Activated CD8-positive, alpha-beta memory T cell treated with anti-CD3 and anti-CD28 coated beads, Interleukin-2, amount 50 U/mL, for 24 hours (primary cell): ENCODE data around the gene RAB37.
A peak's percentile ranks its signal among the peaks of the same experiment; 100 is the strongest.

Source experiments
- DNase-seq: peaks from one replicate; pipeline ENCODE4 v3.0.0-alpha.2; 2020; ENCODE audit errors: extremely low read depth

The RAB37 gene

GRCh38 chr17:74744714-74745547, 7.9 kb downstream of the RAB37 start:
- peak; percentile 62 for DNase-seq

GRCh38 chr17:74745548-74746177, 8.6 kb downstream of the RAB37 start:
- no peak for DNase-seq

- DNase-seq, result no peak
These were observed 9.3 kb downstream of the RAB37 start for GRCh38 chr17:74746376-74746775.

- no peak for DNase-seq
These were observed 9.9 kb downstream of the RAB37 start for GRCh38 chr17:74746922-74747321.

GRCh38 chr17:74748279-74748528, 11.1 kb downstream of the RAB37 start:
- DNase-seq, result no peak

GRCh38 chr17:74748529-74749278, 11.6 kb downstream of the RAB37 start, which contains the start of gene NHERF1:
TSS of gene NHERF1 (plus strand) at chr17:74748628. CDS start at chr17:74748847, 219 bp downstream.
- peak; percentile 69 for DNase-seq

- no peak for DNase-seq
These were observed 12.4 kb downstream of the RAB37 start for GRCh38 chr17:74749279-74750038.

GRCh38 chr17:74750039-74750326, 12.9 kb downstream of the RAB37 start:
- no peak for DNase-seq

- DNase-seq, result no peak
These were observed 13.4 kb downstream of the RAB37 start for GRCh38 chr17:74750327-74751069.

- DNase-seq, result no peak
These were observed 15.4 kb downstream of the RAB37 start for GRCh38 chr17:74752415-74752814.

- no peak for DNase-seq
These were observed 15.9 kb downstream of the RAB37 start for GRCh38 chr17:74752822-74753401.

- DNase-seq, result no peak
These were observed 17.8 kb downstream of the RAB37 start for GRCh38 chr17:74754832-74755231.

- DNase-seq, result no peak
These were observed 18.5 kb downstream of the RAB37 start for GRCh38 chr17:74755533-74755932.

- no peak for DNase-seq
These were observed 19.8 kb downstream of the RAB37 start for GRCh38 chr17:74756891-74757290.

GRCh38 chr17:74757502-74757901, 20.4 kb downstream of the RAB37 start:
- no peak for DNase-seq

GRCh38 chr17:74757931-74758847, 21.1 kb downstream of the RAB37 start:
- no peak for DNase-seq

GRCh38 chr17:74758848-74759168, 21.8 kb downstream of the RAB37 start:
- DNase-seq, result no peak

- no peak for DNase-seq
These were observed 22.3 kb downstream of the RAB37 start for GRCh38 chr17:74759243-74759801.

GRCh38 chr17:74759941-74760340, 22.9 kb downstream of the RAB37 start:
- no peak for DNase-seq
